Measurements from ENCODE around the gene WNT1. TPM values are rescaled to one million over a fixed set of nuclear protein-coding genes. Genes with fewer than 3 reads are reported as not detected.

WNT1 gene
- total RNA-seq, 2 experiments from 2014 or later: not detected

DNA sequence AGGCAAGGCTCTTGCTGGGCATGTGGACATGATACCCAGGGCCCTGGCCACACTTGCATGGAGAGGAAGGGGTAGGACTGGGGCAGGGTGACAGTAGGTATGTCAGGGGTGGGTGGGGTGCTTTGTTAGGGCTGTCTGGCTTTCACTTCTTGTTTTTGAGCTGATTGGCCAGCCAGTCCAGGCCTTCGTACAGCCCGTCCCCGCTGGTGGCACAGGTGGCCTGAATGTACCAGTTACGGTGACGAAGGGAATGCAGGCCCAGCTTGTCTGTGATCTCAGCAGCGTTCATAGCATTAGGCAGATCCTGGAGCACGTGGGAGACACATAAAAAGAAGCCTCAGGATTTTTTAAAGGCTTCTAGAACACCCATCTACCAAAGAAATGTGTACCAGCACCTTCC, 39.3 kb upstream of the WNT1 start:
- TF ChIP-seq, protein P1, sequence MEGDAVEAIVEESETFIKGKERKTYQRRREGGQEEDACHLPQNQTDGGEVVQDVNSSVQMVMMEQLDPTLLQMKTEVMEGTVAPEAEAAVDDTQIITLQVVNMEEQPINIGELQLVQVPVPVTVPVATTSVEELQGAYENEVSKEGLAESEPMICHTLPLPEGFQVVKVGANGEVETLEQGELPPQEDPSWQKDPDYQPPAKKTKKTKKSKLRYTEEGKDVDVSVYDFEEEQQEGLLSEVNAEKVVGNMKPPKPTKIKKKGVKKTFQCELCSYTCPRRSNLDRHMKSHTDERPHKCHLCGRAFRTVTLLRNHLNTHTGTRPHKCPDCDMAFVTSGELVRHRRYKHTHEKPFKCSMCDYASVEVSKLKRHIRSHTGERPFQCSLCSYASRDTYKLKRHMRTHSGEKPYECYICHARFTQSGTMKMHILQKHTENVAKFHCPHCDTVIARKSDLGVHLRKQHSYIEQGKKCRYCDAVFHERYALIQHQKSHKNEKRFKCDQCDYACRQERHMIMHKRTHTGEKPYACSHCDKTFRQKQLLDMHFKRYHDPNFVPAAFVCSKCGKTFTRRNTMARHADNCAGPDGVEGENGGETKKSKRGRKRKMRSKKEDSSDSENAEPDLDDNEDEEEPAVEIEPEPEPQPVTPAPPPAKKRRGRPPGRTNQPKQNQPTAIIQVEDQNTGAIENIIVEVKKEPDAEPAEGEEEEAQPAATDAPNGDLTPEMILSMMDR (IDR thresholded peaks at IDR 0.05): no peak
- intact Hi-C loops (cut with micrococcal nuclease): no loop called here
- peaks cover 4% of the 10 kb centered on the region for H3K36me3 Mint-ChIP-seq (ENCODE audit: low read depth)
- DNase-seq: no peak
- POLR2A ChIA-PET: interaction anchor here (0.6 to 2.9 kb wide), 4 partner anchors 11 to 82 kb away, joined by 3 to 7 read pairs (median 3); partner anchors contain the start of gene ARF3
- no peak for ATAC-seq
- no peak overlapping the region for H3K4me3 Mint-ChIP-seq
- CTCF ChIA-PET: interaction anchor here (1.0 to 51.8 kb wide), 9 partner anchors 9 to 74 kb away, joined by 3 to 896 read pairs (median 7); partner anchors contain the start of genes ARF3, DDN and FKBP11
- H3K27ac Mint-ChIP-seq: no peak overlapping the region
- peaks cover 12% of the 10 kb centered on the region for H3K4me1 Mint-ChIP-seq (ENCODE audit: low read depth)
- no peaks in the 10 kb centered on the region for H3K27me3 Mint-ChIP-seq
- H3K9me3 Mint-ChIP-seq: no peaks in the 10 kb centered on the region

DNA sequence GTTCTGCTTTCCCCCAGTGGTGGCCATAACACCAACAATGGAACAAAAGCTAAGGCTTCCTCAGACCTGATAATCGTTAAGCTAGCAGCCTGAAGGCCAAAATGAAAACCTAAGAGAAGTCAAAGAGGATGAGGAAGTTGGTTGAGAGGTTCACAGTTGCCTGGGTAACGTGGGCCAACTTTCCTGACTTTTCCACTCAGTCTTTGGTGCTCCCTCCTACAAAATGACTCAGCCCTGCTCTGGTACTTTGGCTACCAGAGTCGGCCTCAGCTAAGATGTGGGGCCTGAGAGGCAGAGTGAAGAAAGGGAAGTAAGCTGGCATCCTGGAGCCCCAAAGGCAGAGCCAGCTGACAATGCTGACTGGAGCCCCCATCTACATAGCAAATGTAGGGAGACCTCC, 37.9 kb upstream of the WNT1 start:
- TF ChIP-seq, protein P1 (IDR thresholded peaks at IDR 0.05): no peak
- ATAC-seq: no peak
- CTCF ChIA-PET: interaction anchor here (0.8 to 51.8 kb wide), 12 partner anchors 9 to 87 kb away, joined by 3 to 896 read pairs (median 4); partner anchors contain the start of genes ARF3, DDN, DDX23 and FKBP11
- intact Hi-C loops (cut with micrococcal nuclease): no loop called here
- Mint-ChIP-seq H3K27ac (no peak overlapping the region), H3K4me3 (no peak overlapping the region), H3K9me3 (no peaks in the 10 kb centered on the region), H3K4me1 (ENCODE audit: low read depth) (peaks cover 5% of the 10 kb centered on the region), H3K36me3 (ENCODE audit: low read depth) (peaks cover 2% of the 10 kb centered on the region), H3K27me3 (no peaks in the 10 kb centered on the region)
- no peak for DNase-seq
- POLR2A ChIA-PET: interaction anchor here (1.4 to 1.8 kb wide), 2 partner anchors 15 to 27 kb away, joined by 3 to 6 read pairs; partner anchors contain the start of gene FKBP11

DNA sequence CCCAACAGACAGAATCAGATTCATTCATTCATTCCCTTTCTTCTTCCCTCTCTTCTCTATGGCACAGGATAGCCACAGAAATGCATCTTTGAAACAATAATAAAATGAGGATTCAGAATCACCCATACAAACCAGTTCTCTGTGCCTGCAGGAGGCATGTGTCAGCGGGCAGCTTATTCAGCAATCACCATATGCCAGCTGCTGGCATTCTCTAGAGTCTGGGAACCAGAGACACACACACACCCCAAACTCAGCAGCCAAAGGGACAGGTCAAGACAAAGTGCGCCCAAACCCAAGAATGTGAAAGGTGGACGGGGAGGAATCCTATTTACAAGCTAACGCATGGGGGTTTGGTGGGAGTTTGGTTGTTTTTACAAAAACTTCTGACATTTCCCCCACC, 34.9 kb upstream of the WNT1 start:
- no peak overlapping the region for H3K4me3 Mint-ChIP-seq
- ATAC-seq: no peak
- ChIA-PET POLR2A (interaction anchor here (1.3 to 2.9 kb wide), 2 partner anchors 10 to 14 kb away, joined by 5 to 11 read pairs; partner anchors contain the start of gene ARF3), CTCF (interaction anchor here (0.7 to 51.8 kb wide), 5 partner anchors 18 to 53 kb away, joined by 4 to 896 read pairs (median 6); partner anchors contain the start of genes DDN, FKBP11 and WNT1)
- DNase-seq: no peak
- no peaks in the 10 kb centered on the region for H3K9me3 Mint-ChIP-seq
- H3K27ac Mint-ChIP-seq: no peak overlapping the region
- H3K36me3 Mint-ChIP-seq (ENCODE audit: low read depth): peaks cover 5% of the 10 kb centered on the region
- TF ChIP-seq, protein P1 (IDR thresholded peaks at IDR 0.05): no peak
- no peaks in the 10 kb centered on the region for H3K27me3 Mint-ChIP-seq
- peaks cover 6% of the 10 kb centered on the region for H3K4me1 Mint-ChIP-seq (ENCODE audit: low read depth)
- intact Hi-C loops (cut with micrococcal nuclease): no loop called here

DNA sequence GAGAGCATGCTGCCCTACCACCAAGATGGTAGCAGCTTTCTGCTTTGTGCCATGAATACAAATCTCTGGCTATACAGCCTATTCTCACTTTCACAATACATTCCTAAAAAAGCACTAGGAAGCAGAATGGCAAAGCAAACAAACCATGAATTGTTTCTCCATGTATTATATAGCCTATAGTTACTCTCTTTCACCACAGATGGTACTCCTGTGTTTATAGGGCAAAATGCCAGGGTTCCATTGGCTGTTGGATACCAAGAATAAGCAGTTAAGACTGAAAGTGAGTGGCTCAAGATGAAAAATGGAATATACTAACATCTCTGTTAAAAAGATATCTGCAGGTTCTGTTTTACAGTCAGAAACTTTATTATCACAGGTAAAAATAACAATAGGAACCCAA, 31.9 kb upstream of the WNT1 start:
- intact Hi-C loops (cut with micrococcal nuclease): no loop called here

More for the DNA sequence above, 31.9 kb upstream of the WNT1 start:
- H3K9me3 Mint-ChIP-seq: no peaks in the 10 kb centered on the region
- no peak overlapping the region for H3K27ac Mint-ChIP-seq
- ATAC-seq (no peak), DNase-seq (no peak)
- CTCF ChIA-PET: interaction anchor here (0.7 to 51.8 kb wide), 6 partner anchors 10 to 98 kb away, joined by 3 to 896 read pairs (median 6); partner anchors contain the start of genes DDN and WNT1
- no peaks in the 10 kb centered on the region for H3K27me3 Mint-ChIP-seq
- H3K4me3 Mint-ChIP-seq: no peak overlapping the region
- H3K4me1 Mint-ChIP-seq (ENCODE audit: low read depth): peaks cover 10% of the 10 kb centered on the region
- peaks cover 7% of the 10 kb centered on the region for H3K36me3 Mint-ChIP-seq (ENCODE audit: low read depth)
- POLR2A ChIA-PET: interaction anchor here (1.1 kb wide), 1 partner anchor 15 kb away, joined by 4 read pairs; no protein-coding TSS in a partner anchor
- TF ChIP-seq, protein P1 (IDR thresholded peaks at IDR 0.05): no peak
